Glutamatergic neuron (in vitro differentiated cells): ENCODE measurements around the gene SMARCA5. TPM values are rescaled to one million over a fixed set of nuclear protein-coding genes. Genes with fewer than 3 reads are reported as not detected.

Experiments used
- DNase-seq: peaks from one replicate; pipeline ENCODE4 v3.0.0; 2022
- H3K27ac Mint-ChIP-seq: one replicate; pipeline ENCODE4 v1.8.0; 2020; ENCODE audit warnings: mild to moderate bottlenecking, mixed read lengths, inconsistent platforms; ENCODE audit not compliant: unreplicated experiment
- H3K27me3 Mint-ChIP-seq: one replicate; pipeline ENCODE4 v1.8.0; 2020; ENCODE audit warnings: mild to moderate bottlenecking, moderate library complexity, mixed read lengths, inconsistent platforms; ENCODE audit not compliant: unreplicated experiment
- H3K36me3 Mint-ChIP-seq: one replicate; pipeline ENCODE4 v1.8.0; 2020; ENCODE audit warnings: mild to moderate bottlenecking, mixed read lengths, inconsistent platforms; ENCODE audit not compliant: unreplicated experiment
- H3K4me1 Mint-ChIP-seq: one replicate; pipeline ENCODE4 v1.8.0; 2020; ENCODE audit warnings: mild to moderate bottlenecking, low read depth, mixed read lengths, inconsistent platforms; ENCODE audit not compliant: unreplicated experiment
- H3K4me3 Mint-ChIP-seq: one replicate; pipeline ENCODE4 v1.8.0; 2020; ENCODE audit warnings: mild to moderate bottlenecking, mixed read lengths, inconsistent platforms; ENCODE audit not compliant: unreplicated experiment
- H3K9me3 Mint-ChIP-seq: one replicate; pipeline ENCODE4 v1.8.0; 2020; ENCODE audit warnings: mild to moderate bottlenecking, moderate library complexity, mixed read lengths, inconsistent platforms; ENCODE audit not compliant: unreplicated experiment
- CTCF ChIP-seq: fragments of 200-600 bp; sonication (generic); IDR thresholded peaks from one replicate; pipeline ENCODE4 v1.5.0; 2021; ENCODE audit not compliant: partially characterized antibody, unreplicated experiment
- total RNA-seq: library from RNA; stranded (reverse); fragmentation: NEBNext Ultra II Directional; extraction: Animal tissue kit (Norgen Biotek cat#: 25700); gene quantifications from one replicate; pipeline ENCODE4 v1.2.1, GENCODE V29; 2021; ENCODE audit not compliant: unreplicated experiment

Gene SMARCA5
- total RNA-seq, 1 donor from 2014 or later = 107 TPM

- no peak overlapping the region for H3K27ac Mint-ChIP-seq
- no peak for TF ChIP-seq CTCF
- peaks cover 3% of the 10 kb centered on the region for H3K4me1 Mint-ChIP-seq
- no peaks in the 10 kb centered on the region for H3K27me3 Mint-ChIP-seq
- no peak for DNase-seq
- H3K4me3 Mint-ChIP-seq = peak overlapping the region; percentile 91
- H3K36me3 Mint-ChIP-seq = no peaks in the 10 kb centered on the region
- peaks cover 1% of the 10 kb centered on the region for H3K9me3 Mint-ChIP-seq
Observed at GRCh38 chr4:143559757-143560147, 46.2 kb downstream of the SMARCA5 start.

- no peak overlapping the region for H3K27ac Mint-ChIP-seq
- peaks cover 1% of the 10 kb centered on the region for H3K9me3 Mint-ChIP-seq
- no peak for TF ChIP-seq CTCF
- DNase-seq = no peak
- no peaks in the 10 kb centered on the region for H3K36me3 Mint-ChIP-seq
- no peaks in the 10 kb centered on the region for H3K4me1 Mint-ChIP-seq
- H3K27me3 Mint-ChIP-seq = no peaks in the 10 kb centered on the region
- no peak overlapping the region for H3K4me3 Mint-ChIP-seq
Observed at GRCh38 chr4:143564472-143564871, 51.0 kb downstream of the SMARCA5 start.

- Mint-ChIP-seq H3K27me3 (peaks cover 5% of the 10 kb centered on the region), H3K4me1 (no peaks in the 10 kb centered on the region), H3K4me3 (no peak overlapping the region), H3K27ac (no peak overlapping the region), H3K9me3 (no peaks in the 10 kb centered on the region), H3K36me3 (no peaks in the 10 kb centered on the region)
- TF ChIP-seq CTCF = no peak
- no peak for DNase-seq
Observed at GRCh38 chr4:143575331-143575730, 61.8 kb downstream of the SMARCA5 start.

- DNase-seq = no peak
- Mint-ChIP-seq H3K4me1 (no peaks in the 10 kb centered on the region), H3K27me3 (peaks cover 4% of the 10 kb centered on the region), H3K36me3 (peaks cover 4% of the 10 kb centered on the region), H3K9me3 (peaks cover 2% of the 10 kb centered on the region), H3K27ac (no peak overlapping the region), H3K4me3 (no peak overlapping the region)
- no peak for TF ChIP-seq CTCF
Observed at GRCh38 chr4:143581331-143581946, 67.9 kb downstream of the SMARCA5 start.

GRCh38 chr4:143585548-143585947, 72.0 kb downstream of the SMARCA5 start:
- H3K4me1 Mint-ChIP-seq = no peaks in the 10 kb centered on the region
- H3K27ac Mint-ChIP-seq = no peak overlapping the region
- H3K27me3 Mint-ChIP-seq = peaks cover 3% of the 10 kb centered on the region
- H3K4me3 Mint-ChIP-seq = no peak overlapping the region
- TF ChIP-seq CTCF = no peak
- DNase-seq = no peak
- H3K9me3 Mint-ChIP-seq = peaks cover 2% of the 10 kb centered on the region
- peaks cover 4% of the 10 kb centered on the region for H3K36me3 Mint-ChIP-seq
